Coronary artery (tissue), 2 donors: Measurements from ENCODE around the gene PEG3.

Experiments
- DNase-seq: peaks from one replicate; pipeline ENCODE4 v3.0.0-alpha.2; 2017; ENCODE audit warnings: low spot score
- H3K27ac ChIP-seq, 2 donors: fragments of 200-600 bp; sonication (generic); one replicate each; pipeline ENCODE4 v1.5.1; 2016 to 2019
- H3K4me3 ChIP-seq: fragments of 200-600 bp; sonication (generic); 2 replicates; pipeline ENCODE4 v1.5.1; 2016; ENCODE audit warnings: mild to moderate bottlenecking, moderate library complexity
- TF ChIP-seq, protein P1 (sequence below): fragments of 200-600 bp; sonication (generic); IDR thresholded peaks from one replicate; pipeline ENCODE4 v1.5.1; 2019; ENCODE audit warnings: antibody characterized with exemption

PEG3 gene

GRCh38 chr19:56840451-56841192, at the start of gene PEG3, which contains the start of gene ZIM2:
Gene PEG3 (minus strand): TSS chr19:56840726. CDS start chr19:56824655, 16,071 bp downstream.
Gene ZIM2 (minus strand): TSS chr19:56840726. CDS start chr19:56824277, 16,449 bp downstream.
- H3K4me3 ChIP-seq = peak within 1 kb of the TSS; percentile 81

GRCh38 chr19:56885173-56885985, 44.9 kb upstream of the PEG3 start:
- TF ChIP-seq, protein P1, sequence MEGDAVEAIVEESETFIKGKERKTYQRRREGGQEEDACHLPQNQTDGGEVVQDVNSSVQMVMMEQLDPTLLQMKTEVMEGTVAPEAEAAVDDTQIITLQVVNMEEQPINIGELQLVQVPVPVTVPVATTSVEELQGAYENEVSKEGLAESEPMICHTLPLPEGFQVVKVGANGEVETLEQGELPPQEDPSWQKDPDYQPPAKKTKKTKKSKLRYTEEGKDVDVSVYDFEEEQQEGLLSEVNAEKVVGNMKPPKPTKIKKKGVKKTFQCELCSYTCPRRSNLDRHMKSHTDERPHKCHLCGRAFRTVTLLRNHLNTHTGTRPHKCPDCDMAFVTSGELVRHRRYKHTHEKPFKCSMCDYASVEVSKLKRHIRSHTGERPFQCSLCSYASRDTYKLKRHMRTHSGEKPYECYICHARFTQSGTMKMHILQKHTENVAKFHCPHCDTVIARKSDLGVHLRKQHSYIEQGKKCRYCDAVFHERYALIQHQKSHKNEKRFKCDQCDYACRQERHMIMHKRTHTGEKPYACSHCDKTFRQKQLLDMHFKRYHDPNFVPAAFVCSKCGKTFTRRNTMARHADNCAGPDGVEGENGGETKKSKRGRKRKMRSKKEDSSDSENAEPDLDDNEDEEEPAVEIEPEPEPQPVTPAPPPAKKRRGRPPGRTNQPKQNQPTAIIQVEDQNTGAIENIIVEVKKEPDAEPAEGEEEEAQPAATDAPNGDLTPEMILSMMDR = no peak

More at GRCh38 chr19:56840451-56841192, at the start of gene PEG3, which contains the start of gene ZIM2:
- peak; percentile 79 for DNase-seq
- TF ChIP-seq, protein P1 = no peak
- H3K27ac ChIP-seq = peak within 1 kb of the TSS; percentile 71 to 97

DNA sequence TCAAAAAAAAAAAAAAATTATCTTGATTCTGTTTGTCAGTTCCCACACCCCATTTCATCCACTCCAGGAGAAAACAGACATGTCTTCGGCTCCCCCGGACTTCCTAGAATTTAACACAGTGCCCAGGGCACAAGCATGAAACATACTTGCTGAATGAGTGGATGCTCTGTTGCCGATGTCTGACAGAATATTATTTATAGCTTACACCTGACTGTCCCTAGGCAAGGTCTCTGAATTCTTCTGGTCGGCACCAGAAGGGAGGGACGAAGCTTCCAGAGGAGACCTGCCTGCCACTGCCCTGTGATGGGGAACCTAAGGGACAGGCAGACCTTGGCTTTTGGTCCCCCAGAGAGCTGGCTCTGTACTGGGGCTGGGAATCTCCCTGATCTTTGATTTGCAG, 43.9 kb upstream of the PEG3 start:
- TF ChIP-seq, protein P1 = no peak
- DNase-seq = no peak

More at GRCh38 chr19:56885173-56885985, 44.9 kb upstream of the PEG3 start:
- no peak overlapping the region for H3K4me3 ChIP-seq
- DNase-seq = no peak
- H3K27ac ChIP-seq = no peak overlapping the region

GRCh38 chr19:56880592-56881190, 40.2 kb upstream of the PEG3 start:
- DNase-seq = no peak
- H3K4me3 ChIP-seq = no peak overlapping the region
- no peak overlapping the region for H3K27ac ChIP-seq
- TF ChIP-seq, protein P1 = no peak

More for the DNA sequence above, 43.9 kb upstream of the PEG3 start:
- no peak overlapping the region for H3K27ac ChIP-seq
- no peak overlapping the region for H3K4me3 ChIP-seq

GRCh38 chr19:56877069-56877715, 36.7 kb upstream of the PEG3 start:
- no peak overlapping the region for H3K27ac ChIP-seq
- H3K4me3 ChIP-seq = no peak overlapping the region
- DNase-seq = no peak
- TF ChIP-seq, protein P1 = no peak

GRCh38 chr19:56875717-56876116, 35.2 kb upstream of the PEG3 start:
- Histone ChIP-seq H3K27ac (no peak overlapping the region), H3K4me3 (no peak overlapping the region)
- no peak for DNase-seq
- TF ChIP-seq, protein P1 = no peak
